GM18505 (cell line): ENCODE data around the gene PPA1.
"Not testable (repeated sequence)": the region's sequence is repeated elsewhere in the genome, so short reads cannot be mapped to it uniquely, and the experiment has no call there.

Source experiments
- ATAC-seq: cut with Tn5 transposase; IDR thresholded peaks from one replicate; pipeline ENCODE4 v1.9.1; 2021; ENCODE audit not compliant: unreplicated experiment
- POLR2A ChIP-seq: IDR thresholded peaks from 4 replicates; pipeline ENCODE4 v1.6.1; 2011; ENCODE audit warnings: borderline replicate concordance; ENCODE audit not compliant: insufficient read depth, insufficient read length; ENCODE audit errors: extremely low read depth

The PPA1 gene

GRCh38 chr10:70197235-70197945, 35.8 kb downstream of the PPA1 start:
- ATAC-seq: no peak
- no peak for TF ChIP-seq POLR2A

GRCh38 chr10:70193391-70193844, 39.8 kb downstream of the PPA1 start:
- no peak for ATAC-seq
- TF ChIP-seq POLR2A: no peak

GRCh38 chr10:70192326-70192968, 40.8 kb downstream of the PPA1 start:
- no peak for TF ChIP-seq POLR2A
- no peak for ATAC-seq

DNA sequence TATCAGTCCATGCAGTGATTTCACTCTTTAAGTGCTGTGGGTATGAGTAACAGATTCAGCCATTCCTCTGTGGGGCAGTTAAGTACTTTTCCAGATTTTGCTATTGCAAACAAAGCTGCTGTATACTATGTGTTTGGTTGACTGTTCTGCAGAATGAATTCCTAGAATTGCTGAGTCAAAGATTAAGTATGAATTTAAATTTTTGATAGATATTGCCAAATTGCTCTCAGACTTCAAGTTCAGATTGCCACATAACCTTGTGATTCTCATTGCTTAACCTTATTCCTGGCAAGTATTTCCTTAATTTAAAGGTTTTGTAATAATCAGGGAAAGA, 41.3 kb downstream of the PPA1 start:
- TF ChIP-seq POLR2A: no peak
- no peak for ATAC-seq

- no peak for ATAC-seq
- TF ChIP-seq POLR2A: no peak
These were observed 41.9 kb downstream of the PPA1 start for GRCh38 chr10:70191161-70191971.

- TF ChIP-seq POLR2A: no peak
- ATAC-seq: no peak
These were observed 42.6 kb downstream of the PPA1 start for GRCh38 chr10:70190581-70190980.

GRCh38 chr10:70190102-70190501, 43.1 kb downstream of the PPA1 start:
- no peak for ATAC-seq
- TF ChIP-seq POLR2A: no peak

DNA sequence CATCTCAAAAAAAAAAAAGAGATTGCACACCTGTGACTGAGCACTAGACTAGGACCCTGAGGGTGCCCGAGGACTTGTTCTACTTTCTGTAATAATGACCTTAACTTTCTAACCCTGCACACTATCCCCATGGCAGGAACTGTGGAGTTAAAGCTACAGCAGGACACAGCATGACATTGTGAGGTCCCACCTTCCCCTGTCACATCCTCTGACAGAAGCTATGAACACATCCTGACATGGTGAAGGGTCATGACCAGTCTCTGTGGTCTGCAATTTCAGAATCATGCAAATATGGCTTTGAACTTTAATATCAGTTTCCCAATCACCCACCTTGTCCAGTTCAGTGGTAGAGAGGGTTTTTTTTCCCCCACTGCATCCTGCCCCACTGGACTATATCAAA, 44.5 kb downstream of the PPA1 start:
- no peak for TF ChIP-seq POLR2A
- no peak for ATAC-seq

GRCh38 chr10:70186571-70186970, 46.7 kb downstream of the PPA1 start:
- TF ChIP-seq POLR2A: no peak
- no peak for ATAC-seq

- no peak for ATAC-seq
- no peak for TF ChIP-seq POLR2A
These were observed 47.1 kb downstream of the PPA1 start for GRCh38 chr10:70186090-70186489.

DNA sequence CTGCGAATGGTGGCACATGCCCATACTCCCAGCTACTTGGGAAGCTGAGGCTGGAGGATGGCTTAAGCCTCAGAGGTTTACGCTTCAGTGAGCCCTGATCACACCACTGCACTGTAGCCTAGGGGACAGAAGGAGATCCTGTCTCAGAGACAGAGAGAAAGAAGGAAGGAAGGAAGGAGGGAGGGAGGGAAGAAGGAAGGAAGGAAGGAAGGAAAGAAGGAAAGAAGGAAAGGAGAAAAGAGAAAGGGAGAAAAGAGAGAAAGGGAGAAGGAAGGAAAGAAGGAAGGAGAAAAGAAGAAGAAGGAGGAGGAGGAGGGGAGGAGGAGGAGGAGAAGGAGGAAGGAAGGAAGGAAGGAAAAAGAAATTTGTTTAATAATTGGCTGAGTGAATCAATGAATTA, 49.9 kb downstream of the PPA1 start:
- ATAC-seq: no peak
- TF ChIP-seq POLR2A: no peak

GRCh38 chr10:70179209-70179608, 54.0 kb downstream of the PPA1 start:
- not testable (repeated sequence) for ATAC-seq

DNA sequence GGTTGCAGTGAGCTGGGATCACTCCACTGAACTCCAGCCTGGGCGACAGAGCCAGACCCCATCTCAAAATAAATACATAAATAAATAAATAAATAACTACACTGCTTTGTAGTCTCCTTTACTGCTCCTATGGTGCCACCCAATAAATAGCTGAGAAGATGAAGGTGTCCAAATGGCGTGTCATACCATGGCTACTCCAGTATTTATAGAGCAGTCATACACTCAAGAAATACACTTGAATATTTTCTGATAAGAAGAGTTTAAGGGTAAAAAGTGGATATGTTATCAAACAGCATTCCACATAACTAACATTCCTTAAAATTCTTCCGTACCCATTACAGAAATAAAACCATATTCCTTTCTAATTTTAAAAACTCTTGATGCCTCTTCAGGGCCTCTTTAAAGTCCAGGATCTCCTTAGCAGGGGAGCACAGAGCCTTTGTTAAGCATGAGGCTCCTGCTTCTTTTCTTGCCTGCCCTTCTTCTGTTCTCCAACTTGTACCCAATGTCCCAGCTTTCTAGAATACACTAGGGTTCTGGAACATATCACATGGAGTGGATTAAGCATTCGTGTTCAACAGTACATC, 55.0 kb downstream of the PPA1 start:
- no peak for TF ChIP-seq POLR2A

GRCh38 chr10:70176441-70176840, 56.8 kb downstream of the PPA1 start:
- no peak for TF ChIP-seq POLR2A
- ATAC-seq: no peak

More for the DNA sequence above, 55.0 kb downstream of the PPA1 start:
- no peak for ATAC-seq

GRCh38 chr10:70175516-70175915, 57.7 kb downstream of the PPA1 start:
- no peak for TF ChIP-seq POLR2A
- no peak for ATAC-seq
